Heart right ventricle (tissue), 16 donors: Measurements from ENCODE around the gene KLHL24. TPM values are rescaled to one million over a fixed set of nuclear protein-coding genes. Genes with fewer than 3 reads are reported as not detected.
"Not testable (repeated sequence)": the region's sequence is repeated elsewhere in the genome, so short reads cannot be mapped to it uniquely, and the experiment has no call there.

ENCODE experiments used
- ATAC-seq, 8 donors: fragments of 200-7000 bp; cut with Tn5 transposase; one replicate each; pipeline ENCODE4 v1.9.1; 2020; ENCODE audit warnings: mild to moderate bottlenecking in 8 of 8, moderate library complexity in 8 of 8, moderate number of reproducible peaks in 1 of 8
- DNase-seq, 2 donors: peaks; one replicate each; pipeline ENCODE4 v3.0.0-alpha.2; 2020
- H3K27ac ChIP-seq, 10 donors: fragments of 200-600 bp; sonication (generic) in 2 of 10; one replicate each; pipeline versions ENCODE4 v1.5.0 to v1.8.0; 2020 to 2022; ENCODE audit warnings: mild to moderate bottlenecking in 3 of 10
- H3K27me3 ChIP-seq, 7 donors: fragments of 200-600 bp; one replicate each; pipeline ENCODE4 v1.8.0; 2021 to 2022; ENCODE audit warnings: mild to moderate bottlenecking in 2 of 7
- H3K36me3 ChIP-seq, 9 donors: fragments of 200-600 bp; sonication (generic) in 1 of 9; one replicate each; pipeline versions ENCODE4 v1.5.0 to v1.8.0; 2020 to 2022; ENCODE audit warnings: mild to moderate bottlenecking in 2 of 9
- H3K4me1 ChIP-seq, 9 donors: fragments of 200-600 bp; sonication (generic) in 1 of 9; one replicate each; pipeline versions ENCODE4 v1.5.0 to v1.8.0; 2020 to 2022; ENCODE audit warnings: mild to moderate bottlenecking in 4 of 9
- H3K4me3 ChIP-seq, 10 donors: fragments of 200-600 bp; sonication (generic) in 2 of 10; one replicate each; pipeline versions ENCODE4 v1.5.0 to v1.8.0; 2020 to 2022; ENCODE audit warnings: mild to moderate bottlenecking in 7 of 10, moderate library complexity in 2 of 10
- H3K9me3 ChIP-seq, 11 donors: fragments of 200-600 bp in 10 of 11; sonication (generic) in 2 of 11; one replicate each; pipeline versions ENCODE4 v1.5.0 to v1.8.0; 2013 to 2022; ENCODE audit warnings: mild to moderate bottlenecking in 2 of 11, control low read depth in 1 of 11, moderate library complexity in 1 of 11
- WGBS, 2 donors: extraction: QIAGEN DNeasy Blood & Tissue Kit; methylation state at CpG; one replicate each; pipeline ENCODE4 v1.1.7; 2013; ENCODE audit warnings: inconsistent platforms in 1 of 2; 5-methylcytosine and 5-hydroxymethylcytosine counted together
- intact Hi-C, 10 donors: fragments of 100-400 bp; cut with DNase I; formaldehyde crosslinking; loops; one replicate each; pipeline versions ENCODE4 v1.11.1 to v1.14.2; 2022
- polyA plus RNA-seq, 2 donors: library from polyadenylated mRNA; stranded (reverse); fragments of 200-250 nt; gene quantifications; one replicate each; pipeline ENCODE4 v1.2.3, GENCODE V29; 2013
- total RNA-seq, 10 donors: library from RNA; stranded (reverse); fragmentation: NEBNext Ultra II Directional in 3 of 10; extraction: Animal tissue kit (Norgen Biotek cat#: 25700) in 3 of 10; gene quantifications; one replicate each; pipeline versions ENCODE4 v1.2.1 to v1.2.4, GENCODE V29; 2021 to 2023
- TF ChIP-seq, protein P1 (sequence below), 9 donors: fragments of 200-600 bp; sonication (generic) in 2 of 9; IDR thresholded peaks; one replicate each; pipeline versions ENCODE4 v1.5.0 to v1.8.0; 2021 to 2022; ENCODE audit warnings: antibody characterized with exemption in 9 of 9, mild to moderate bottlenecking in 5 of 9, moderate library complexity in 1 of 9
- donor health status: Arrhythmogenic right ventricular cardiomyopathy.
- donor health status: ischemic (EF 13 %, LVEDD 7.1; RV severe dilation, severe dysfunction).
- donor health status: healthy with polysubstance abuse.
- donor health status: DM: no; HTN: yes; CAD: no.
- donor health status: DM: no; HTN: no; CAD: no.
- donor health status: ischemic (EF 25% LVEDD 6.9; RV normal size, moderate dysfunction).
- donor health status: ischemic (EF 25% LVEDD 5.7; RV mildly dilated, moderate dysfunction).
- donor health status: healthy.
- donor health status: DM: yes; HTN: yes; CAD: no.
- donor health status: Ischemic cardiomyopathy.
- donor health status: ischemic (EF 35%, LVEDD 5.7; RV mildly dilated, moderate dysfunction).
- donor health status: nonischemic (EF 11% LVEDD 7.7; RV severe dilation, severe dysfunction).
- donor health status: DM: yes; HTN: yes; CAD: no.
- donor health status: PGD.
- donor health status: ischemic (EF 29% LVEDD 5.4; RV normal size, mild dysfunction).
- donor health status: nonischemic (EF 23%, LVEDD 6.1; RV moderate dilation, normal function).

Gene KLHL24
- total and polyA plus RNA-seq, 12 donors: 7.6 to 305 (median 233) TPM

- Histone ChIP-seq H3K27ac (peak overlapping the region; percentile 75 to 98 (median 94)), H3K36me3 (peaks cover 0 to 14% (median 0%) of the 10 kb centered on the region in 9 donors), H3K4me3 (peak overlapping the region; percentile 74 to 100 (median 98)), H3K4me1 (peaks cover 0 to 38% (median 21%) of the 10 kb centered on the region in 9 donors), H3K27me3 (no peaks in the 10 kb centered on the region), H3K9me3 (no peaks in the 10 kb centered on the region)
- intact Hi-C loops: loop anchor here in 2 of 10 donors (2.0 to 5.0 kb wide), 2 partner anchors 61 to 62 kb away; partner anchors contain the start of gene KLHL24 (in 1 of the 2)
- 1 to 4% methylated on average over 13 of the region's 13 CpGs for WGBS, 2 donors
- TF ChIP-seq, protein P1, sequence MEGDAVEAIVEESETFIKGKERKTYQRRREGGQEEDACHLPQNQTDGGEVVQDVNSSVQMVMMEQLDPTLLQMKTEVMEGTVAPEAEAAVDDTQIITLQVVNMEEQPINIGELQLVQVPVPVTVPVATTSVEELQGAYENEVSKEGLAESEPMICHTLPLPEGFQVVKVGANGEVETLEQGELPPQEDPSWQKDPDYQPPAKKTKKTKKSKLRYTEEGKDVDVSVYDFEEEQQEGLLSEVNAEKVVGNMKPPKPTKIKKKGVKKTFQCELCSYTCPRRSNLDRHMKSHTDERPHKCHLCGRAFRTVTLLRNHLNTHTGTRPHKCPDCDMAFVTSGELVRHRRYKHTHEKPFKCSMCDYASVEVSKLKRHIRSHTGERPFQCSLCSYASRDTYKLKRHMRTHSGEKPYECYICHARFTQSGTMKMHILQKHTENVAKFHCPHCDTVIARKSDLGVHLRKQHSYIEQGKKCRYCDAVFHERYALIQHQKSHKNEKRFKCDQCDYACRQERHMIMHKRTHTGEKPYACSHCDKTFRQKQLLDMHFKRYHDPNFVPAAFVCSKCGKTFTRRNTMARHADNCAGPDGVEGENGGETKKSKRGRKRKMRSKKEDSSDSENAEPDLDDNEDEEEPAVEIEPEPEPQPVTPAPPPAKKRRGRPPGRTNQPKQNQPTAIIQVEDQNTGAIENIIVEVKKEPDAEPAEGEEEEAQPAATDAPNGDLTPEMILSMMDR (IDR thresholded peaks at IDR 0.05): no peak
- ATAC-seq (peak; percentile 32 to 76 (median 48)), DNase-seq (peak; percentile 11 to 31)
Observed at GRCh38 chr3:183698318-183698751, 62.9 kb downstream of the KLHL24 start.

GRCh38 chr3:183698756-183699155 is 63.3 kb downstream of the KLHL24 start:
- Histone ChIP-seq H3K27ac (peak overlapping the region in 8 of 10 donors; percentile 91 to 98 (median 94)), H3K4me3 (peak overlapping the region; percentile 74 to 100 (median 98)), H3K36me3 (peaks cover 0 to 14% (median 0%) of the 10 kb centered on the region in 9 donors), H3K9me3 (no peaks in the 10 kb centered on the region), H3K4me1 (peaks cover 0 to 42% (median 21%) of the 10 kb centered on the region in 9 donors), H3K27me3 (no peaks in the 10 kb centered on the region)
- ATAC-seq: peak in 5 of 8 donors; percentile 52 to 71 (median 68)
- peak in 1 of 2 donors; percentile 42 for DNase-seq
- TF ChIP-seq, protein P1 (IDR thresholded peaks at IDR 0.05): no peak
- 10 to 12% methylated on average over 9 of the region's 9 CpGs for WGBS, 2 donors
- intact Hi-C loops: loop anchor here in 2 of 10 donors (2.0 to 5.0 kb wide), 2 partner anchors 61 to 62 kb away; partner anchors contain the start of gene KLHL24 (in 1 of the 2)

- H3K27ac ChIP-seq: peak overlapping the region in 8 of 10 donors; percentile 91 to 98 (median 94)
- intact Hi-C loops: loop anchor here in 2 of 10 donors (2.0 to 5.0 kb wide), 2 partner anchors 62 to 63 kb away; partner anchors contain the start of gene KLHL24 (in 1 of the 2)
- 59 to 61% methylated on average over 13 of the region's 13 CpGs for WGBS, 2 donors
Observed at GRCh38 chr3:183699238-183699947, 64.0 kb downstream of the KLHL24 start.

DNA sequence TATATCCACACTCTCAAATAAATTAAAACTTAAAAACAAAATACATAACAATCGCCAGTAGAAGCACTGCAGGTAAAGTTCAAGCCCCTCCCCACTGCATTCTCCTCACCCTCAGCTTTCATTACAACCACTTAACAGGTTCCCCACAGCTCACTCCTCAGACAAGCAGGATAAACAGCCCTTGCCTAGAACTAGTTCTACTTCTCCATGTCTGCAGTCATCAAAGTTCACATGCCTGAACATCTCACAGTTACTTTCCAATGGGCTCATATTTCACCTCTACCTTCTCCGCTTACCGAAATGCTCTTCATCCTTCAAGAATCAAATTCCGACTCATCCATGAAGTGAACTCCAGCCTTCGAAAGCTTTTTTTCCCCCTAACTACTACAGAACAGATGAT is 66.3 kb downstream of the KLHL24 start:
- no peak for ATAC-seq
- DNase-seq: no peak
- intact Hi-C loops: loop anchor here in 1 of 10 donors (10.0 kb wide), 1 partner anchor 63 kb away; no protein-coding TSS in a partner anchor
- no peaks in the 10 kb centered on the region for H3K9me3 ChIP-seq
- H3K27me3 ChIP-seq: no peaks in the 10 kb centered on the region
- TF ChIP-seq, protein P1 (IDR thresholded peaks at IDR 0.05): no peak
- no peak overlapping the region for H3K27ac ChIP-seq
- peaks cover 0 to 42% (median 21%) of the 10 kb centered on the region in 9 donors for H3K4me1 ChIP-seq
- peaks cover 0 to 19% (median 0%) of the 10 kb centered on the region in 9 donors for H3K36me3 ChIP-seq
- WGBS, 2 donors: 95% methylated on average over 5 of the region's 5 CpGs
- H3K4me3 ChIP-seq: no peak overlapping the region

More at GRCh38 chr3:183699238-183699947, 64.0 kb downstream of the KLHL24 start:
- Histone ChIP-seq H3K4me1 (peaks cover 0 to 42% (median 21%) of the 10 kb centered on the region in 9 donors), H3K27me3 (no peaks in the 10 kb centered on the region), H3K36me3 (peaks cover 0 to 14% (median 0%) of the 10 kb centered on the region in 9 donors), H3K9me3 (no peaks in the 10 kb centered on the region), H3K4me3 (peak overlapping the region in 8 of 10 donors; percentile 93 to 100 (median 98))
- DNase-seq: no peak
- TF ChIP-seq, protein P1 (IDR thresholded peaks at IDR 0.05): no peak
- no peak for ATAC-seq

GRCh38 chr3:183703892-183704291 is 68.5 kb downstream of the KLHL24 start:
- not testable (repeated sequence) for H3K9me3 ChIP-seq, H3K27ac ChIP-seq, H3K4me3 ChIP-seq, ATAC-seq, H3K27me3 ChIP-seq, DNase-seq
- peaks cover 0 to 19% (median 0%) of the 10 kb centered on the region in 9 donors for H3K36me3 ChIP-seq
- peaks cover 0 to 34% (median 19%) of the 10 kb centered on the region in 9 donors for H3K4me1 ChIP-seq
- 92 to 97% methylated on average over 6 of the region's 6 CpGs for WGBS, 2 donors
- intact Hi-C loops: loop anchor here in 1 of 10 donors (10.0 kb wide), 1 partner anchor 61 kb away; no protein-coding TSS in a partner anchor
